B cell (primary cell): ENCODE data around the gene SLC4A4. TPM values are rescaled to one million over a fixed set of nuclear protein-coding genes. Genes with fewer than 3 reads are reported as not detected.

Source experiments
- ATAC-seq: fragments of 200-7000 bp; cut with Tn5 transposase; one replicate; pipeline ENCODE4 v1.10.0; 2021; ENCODE audit warnings: low read depth, mild to moderate bottlenecking, moderate number of reproducible peaks, moderate library complexity
- CTCF ChIA-PET: fragments of 350-600 bp; sonication (Branson Sonifier 250); formaldehyde crosslinking; loops from one replicate; lab custom pipeline; 2021; ENCODE audit warnings: antibody characterized with exemption, inconsistent platforms; lab: Charles Lee
- POLR2A ChIA-PET: fragments of 350-600 bp; sonication (Branson Sonifier 250); formaldehyde crosslinking; loops from one replicate; lab custom pipeline; 2021; ENCODE audit warnings: antibody characterized with exemption; lab: Charles Lee
- DNase-seq: peaks from one replicate; pipeline ENCODE4 v3.0.0; 2013
- H2AFZ ChIP-seq: 2 replicates; pipeline ENCODE4 v1.6.1; 2012; ENCODE audit warnings: mild to moderate bottlenecking, low read depth, low read length; ENCODE audit not compliant: insufficient read depth, poor library complexity, severe bottlenecking
- H3K27ac ChIP-seq, 2 donors: 1 replicate in 1 of 2; 2 replicates in 1 of 2; pipeline ENCODE4 v1.5.1; 2012 to 2013; ENCODE audit warnings: low read length in 2 of 2, mild to moderate bottlenecking in 2 of 2, moderate library complexity in 1 of 2
- H3K27me3 ChIP-seq, 4 experiments: fragments of 200-600 bp in 1 of 4; sonication (generic) in 1 of 4; replicated peaks in 1 of 4; 1 replicate in 2 of 4; 2 replicates in 2 of 4; pipeline versions ENCODE4 v1.6.1 to v1.7.0; 2013 to 2016; ENCODE audit warnings: low read length in 3 of 4, mild to moderate bottlenecking in 2 of 4, mixed read lengths in 1 of 4, moderate library complexity in 1 of 4; ENCODE audit not compliant: insufficient read depth in 4 of 4, control insufficient read depth in 3 of 4; ENCODE audit errors: control extremely low read depth in 1 of 4
- H3K36me3 ChIP-seq, 2 experiments: replicated peaks in 1 of 2; 1 replicate in 1 of 2; 2 replicates in 1 of 2; pipeline versions ENCODE4 v1.6.1 to v1.7.1; 2013; ENCODE audit warnings: low read length in 1 of 2; ENCODE audit not compliant: insufficient read depth in 2 of 2, control insufficient read depth in 1 of 2; ENCODE audit errors: control extremely low read depth in 1 of 2, extremely low read depth in 1 of 2
- H3K4me1 ChIP-seq, 2 donors: fragments of 200-600 bp in 1 of 2; sonication (generic) in 1 of 2; 1 replicate in 1 of 2; 2 replicates in 1 of 2; pipeline versions ENCODE4 v1.5.1 to v1.6.1; 2013 to 2017; ENCODE audit warnings: low read length in 2 of 2; ENCODE audit not compliant: control insufficient read depth in 2 of 2, insufficient read depth in 2 of 2
- H3K4me2 ChIP-seq: replicated peaks from 2 replicates; pipeline ENCODE3; 2012; ENCODE audit warnings: mild to moderate bottlenecking, low read depth, low read length; ENCODE audit not compliant: poor library complexity, severe bottlenecking
- H3K4me3 ChIP-seq, 5 experiments: fragments of 200-600 bp in 1 of 5; sonication (generic) in 1 of 5; 1 replicate in 3 of 5; 2 replicates in 2 of 5; pipeline versions ENCODE4 v1.5.1 to v1.7.0; 2011 to 2016; ENCODE audit warnings: low read length in 4 of 5, mild to moderate bottlenecking in 4 of 5, low read depth in 2 of 5, control low read depth in 1 of 5, moderate library complexity in 1 of 5; ENCODE audit not compliant: insufficient read depth in 1 of 5; ENCODE audit errors: control extremely low read depth in 1 of 5, extremely low read depth in 1 of 5
- H3K79me2 ChIP-seq: fragments of 200-600 bp; sonication (generic); one replicate; pipeline ENCODE4 v1.6.0; 2016; ENCODE audit warnings: low read length; ENCODE audit not compliant: control insufficient read depth, insufficient read depth
- H3K9ac ChIP-seq: fragments of 200-600 bp; sonication (generic); 2 replicates; pipeline ENCODE4 v1.6.1; 2017; ENCODE audit warnings: mild to moderate bottlenecking, low read length, moderate library complexity
- H3K9me3 ChIP-seq, 3 donors: one replicate each; pipeline versions ENCODE4 v1.6.1 to v1.7.1; 2013; ENCODE audit warnings: low read length in 2 of 3; ENCODE audit not compliant: control insufficient read depth in 2 of 3, insufficient read depth in 1 of 3; ENCODE audit errors: control extremely low read depth in 1 of 3
- H4K20me1 ChIP-seq: 2 replicates; pipeline ENCODE4 v1.6.0; 2012; ENCODE audit warnings: mild to moderate bottlenecking, low read length; ENCODE audit not compliant: insufficient read depth, control insufficient read depth, poor library complexity, severe bottlenecking
- H3K27ac Mint-ChIP-seq: one replicate; pipeline ENCODE4 v1.8.0; 2021; ENCODE audit warnings: mixed read lengths
- H3K27me3 Mint-ChIP-seq: one replicate; pipeline ENCODE4 v1.8.0; 2021; ENCODE audit warnings: mixed read lengths
- H3K4me1 Mint-ChIP-seq: one replicate; pipeline ENCODE4 v1.8.0; 2021; ENCODE audit warnings: mixed read lengths
- H3K4me3 Mint-ChIP-seq: one replicate; pipeline ENCODE4 v1.8.0; 2021; ENCODE audit warnings: mixed read lengths
- H3K9me3 Mint-ChIP-seq: one replicate; pipeline ENCODE4 v1.8.0; 2022; ENCODE audit warnings: mixed read lengths; ENCODE audit not compliant: insufficient read depth
- EZH2 ChIP-seq: IDR thresholded peaks from 2 replicates; pipeline ENCODE4 v1.6.1; 2012; ENCODE audit warnings: borderline replicate concordance, low read depth, mild to moderate bottlenecking, moderate library complexity, low read length; ENCODE audit not compliant: insufficient read depth, poor library complexity, severe bottlenecking
- WGBS: methylation state at CpG from one replicate; pipeline ENCODE4 v1.1.5; 2013; ENCODE audit warnings: missing lambda C conversion rate; ENCODE audit not compliant: insufficient coverage; 5-methylcytosine and 5-hydroxymethylcytosine counted together
- intact Hi-C: fragments of 100-400 bp; cut with micrococcal nuclease; formaldehyde crosslinking; loops from one replicate; pipeline ENCODE4 v1.10.0; 2022
- polyA plus RNA-seq: library from polyadenylated mRNA; depleted of rRNA; stranded (reverse); fragments of >200 nt; gene quantifications from 2 replicates; pipeline ENCODE4 v1.2.3, GENCODE V29; 2012
- total RNA-seq, 2 donors: library from RNA; stranded (reverse); fragments of 120-200 nt in 1 of 2; gene quantifications; 1 replicate in 1 of 2; 2 replicates in 1 of 2; pipeline versions ENCODE4 v1.2.3 to v1.2.4, GENCODE V29; 2013 to 2022
- TF ChIP-seq, protein P1 (sequence below): fragments of 200-600 bp; IDR thresholded peaks from one replicate; pipeline ENCODE4 v1.8.0; 2022; ENCODE audit warnings: antibody characterized with exemption, mild to moderate bottlenecking

SLC4A4 gene
- total and polyA plus RNA-seq, 2 donors (not counting 1 experiment from before 2014, with no cell fraction given), result not detected

DNA sequence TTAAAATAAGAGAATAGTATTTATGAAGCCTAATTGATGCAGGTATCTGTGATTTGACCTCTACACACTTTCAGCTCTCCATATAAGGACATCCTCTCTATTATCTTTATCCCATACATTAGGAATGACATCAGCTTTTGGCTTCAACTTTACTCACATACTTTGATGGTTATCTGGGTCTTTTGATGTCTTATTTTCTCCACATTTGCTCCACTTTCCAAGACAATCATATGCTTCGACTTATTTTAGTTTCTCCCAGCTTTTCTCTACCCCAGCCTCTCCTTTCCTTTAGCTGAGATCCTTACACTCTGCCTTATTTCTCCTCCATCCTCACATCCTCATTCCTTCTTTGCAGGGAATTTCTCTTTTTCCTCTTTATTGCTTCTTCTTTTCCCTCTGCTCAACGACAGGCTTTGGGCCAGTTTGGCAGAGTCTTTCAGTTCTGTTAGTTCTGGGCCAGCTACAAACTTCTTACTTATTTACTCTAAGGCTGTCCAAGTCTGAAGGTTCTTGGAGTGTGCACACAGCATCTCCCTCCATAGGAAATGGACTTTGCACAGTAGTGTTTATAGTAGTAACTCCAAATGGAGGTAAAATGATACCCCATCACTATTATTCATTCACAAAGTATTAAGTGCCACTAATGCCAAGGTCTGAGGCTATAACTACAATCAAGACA lies 50.5 kb downstream of the SLC4A4 start:
- Histone ChIP-seq H3K4me2 (no peak overlapping the region), H3K79me2 (no peaks in the 10 kb centered on the region), H3K4me1 (no peaks in the 10 kb centered on the region), H3K27ac (no peak overlapping the region), H3K9me3 (no peaks in the 10 kb centered on the region), H3K4me3 (no peak overlapping the region), H4K20me1 (no peaks in the 10 kb centered on the region), H3K27me3 (no peaks in the 10 kb centered on the region), H3K36me3 (no peaks in the 10 kb centered on the region), H3K9ac (no peak overlapping the region), H2AFZ (no peak overlapping the region)
- CTCF ChIA-PET, result no interaction called here
- no peak overlapping the region for H3K27ac Mint-ChIP-seq
- 100% methylated on average over 1 of the region's 2 CpGs for WGBS
- intact Hi-C loops, result no loop called here
- H3K27me3 Mint-ChIP-seq, result peaks cover 11% of the 10 kb centered on the region
- TF ChIP-seq, protein P1, sequence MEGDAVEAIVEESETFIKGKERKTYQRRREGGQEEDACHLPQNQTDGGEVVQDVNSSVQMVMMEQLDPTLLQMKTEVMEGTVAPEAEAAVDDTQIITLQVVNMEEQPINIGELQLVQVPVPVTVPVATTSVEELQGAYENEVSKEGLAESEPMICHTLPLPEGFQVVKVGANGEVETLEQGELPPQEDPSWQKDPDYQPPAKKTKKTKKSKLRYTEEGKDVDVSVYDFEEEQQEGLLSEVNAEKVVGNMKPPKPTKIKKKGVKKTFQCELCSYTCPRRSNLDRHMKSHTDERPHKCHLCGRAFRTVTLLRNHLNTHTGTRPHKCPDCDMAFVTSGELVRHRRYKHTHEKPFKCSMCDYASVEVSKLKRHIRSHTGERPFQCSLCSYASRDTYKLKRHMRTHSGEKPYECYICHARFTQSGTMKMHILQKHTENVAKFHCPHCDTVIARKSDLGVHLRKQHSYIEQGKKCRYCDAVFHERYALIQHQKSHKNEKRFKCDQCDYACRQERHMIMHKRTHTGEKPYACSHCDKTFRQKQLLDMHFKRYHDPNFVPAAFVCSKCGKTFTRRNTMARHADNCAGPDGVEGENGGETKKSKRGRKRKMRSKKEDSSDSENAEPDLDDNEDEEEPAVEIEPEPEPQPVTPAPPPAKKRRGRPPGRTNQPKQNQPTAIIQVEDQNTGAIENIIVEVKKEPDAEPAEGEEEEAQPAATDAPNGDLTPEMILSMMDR, result no peak
- TF ChIP-seq EZH2, result no peak
- POLR2A ChIA-PET, result no interaction called here
- H3K4me3 Mint-ChIP-seq, result no peak overlapping the region
- H3K9me3 Mint-ChIP-seq, result no peaks in the 10 kb centered on the region
- H3K4me1 Mint-ChIP-seq, result no peaks in the 10 kb centered on the region
- DNase-seq, result no peak
- ATAC-seq, result no peak

DNA sequence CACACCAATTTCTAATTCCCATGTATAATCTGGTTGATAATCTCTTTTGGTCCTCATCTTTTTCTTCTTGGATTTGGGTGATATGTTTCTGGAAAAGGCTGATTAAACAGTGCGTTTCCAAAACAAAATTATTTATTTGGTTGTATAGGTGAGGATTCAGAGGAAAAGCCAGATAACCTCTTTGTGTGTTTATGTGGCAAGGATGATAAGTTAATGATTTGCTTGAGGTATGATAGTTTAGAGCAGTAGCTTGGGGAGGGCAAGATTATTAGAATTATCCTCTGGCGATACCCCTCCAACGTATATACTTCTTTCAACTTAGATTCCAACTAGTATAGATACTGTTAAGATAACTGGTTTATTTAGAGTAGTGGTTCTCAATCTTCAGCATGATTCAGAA lies 53.3 kb downstream of the SLC4A4 start:
- Histone ChIP-seq H2AFZ (no peak overlapping the region), H3K4me1 (no peaks in the 10 kb centered on the region), H3K4me2 (no peak overlapping the region), H3K9me3 (no peaks in the 10 kb centered on the region), H3K36me3 (no peaks in the 10 kb centered on the region), H4K20me1 (no peaks in the 10 kb centered on the region), H3K4me3 (no peak overlapping the region), H3K9ac (no peak overlapping the region), H3K27me3 (no peaks in the 10 kb centered on the region), H3K27ac (no peak overlapping the region), H3K79me2 (no peaks in the 10 kb centered on the region)
- Mint-ChIP-seq H3K27ac (no peak overlapping the region), H3K9me3 (no peaks in the 10 kb centered on the region), H3K27me3 (peaks cover 11% of the 10 kb centered on the region), H3K4me3 (no peak overlapping the region), H3K4me1 (no peaks in the 10 kb centered on the region)
- ATAC-seq (no peak), DNase-seq (no peak)
- intact Hi-C loops, result no loop called here
- TF ChIP-seq, protein P1, result no peak
- ChIA-PET POLR2A (no interaction called here), CTCF (no interaction called here)
- WGBS, result no CpG with 5 or more reads among the region's 3 CpGs
